Activated naive CD4-positive, alpha-beta T cell treated with anti-CD3 and anti-CD28 coated beads for 36 hours (primary cell): Measurements from ENCODE around the gene MOK. TPM values are rescaled to one million over a fixed set of nuclear protein-coding genes. Genes with fewer than 3 reads are reported as not detected.
"Not testable (repeated sequence)": the region's sequence is repeated elsewhere in the genome, so short reads cannot be mapped to it uniquely, and the experiment has no call there.

ENCODE experiments used
- CTCF ChIA-PET: fragments of 350-600 bp; sonication (Branson Sonifier 250); formaldehyde crosslinking; loops from one replicate; lab custom pipeline; 2021; ENCODE audit warnings: antibody characterized with exemption; lab: Charles Lee
- DNase-seq: peaks from one replicate; pipeline ENCODE4 v3.0.0-alpha.2; 2020
- H3K27ac Mint-ChIP-seq: one replicate; pipeline ENCODE4 v1.8.0; 2021; ENCODE audit warnings: mild to moderate bottlenecking, mixed read lengths
- H3K27me3 Mint-ChIP-seq: one replicate; pipeline ENCODE4 v1.8.0; 2021; ENCODE audit warnings: low read depth, mixed read lengths
- H3K36me3 Mint-ChIP-seq: one replicate; pipeline ENCODE4 v1.8.0; 2021; ENCODE audit warnings: low read depth, mixed read lengths
- H3K4me1 Mint-ChIP-seq: one replicate; pipeline ENCODE4 v1.8.0; 2021; ENCODE audit warnings: low read depth, mixed read lengths
- H3K4me3 Mint-ChIP-seq: one replicate; pipeline ENCODE4 v1.8.0; 2021; ENCODE audit warnings: mild to moderate bottlenecking, moderate library complexity, mixed read lengths
- H3K9me3 Mint-ChIP-seq: one replicate; pipeline ENCODE4 v1.8.0; 2021; ENCODE audit warnings: mixed read lengths
- intact Hi-C: fragments of 100-400 bp; cut with micrococcal nuclease; formaldehyde crosslinking; loops from one replicate; pipeline ENCODE4 v1.15.1; 2023
- total RNA-seq, 2 experiments: library from RNA; stranded (reverse); gene quantifications; one replicate each; pipeline ENCODE4 v1.2.3, GENCODE V29; 2021

The MOK gene, protein sequence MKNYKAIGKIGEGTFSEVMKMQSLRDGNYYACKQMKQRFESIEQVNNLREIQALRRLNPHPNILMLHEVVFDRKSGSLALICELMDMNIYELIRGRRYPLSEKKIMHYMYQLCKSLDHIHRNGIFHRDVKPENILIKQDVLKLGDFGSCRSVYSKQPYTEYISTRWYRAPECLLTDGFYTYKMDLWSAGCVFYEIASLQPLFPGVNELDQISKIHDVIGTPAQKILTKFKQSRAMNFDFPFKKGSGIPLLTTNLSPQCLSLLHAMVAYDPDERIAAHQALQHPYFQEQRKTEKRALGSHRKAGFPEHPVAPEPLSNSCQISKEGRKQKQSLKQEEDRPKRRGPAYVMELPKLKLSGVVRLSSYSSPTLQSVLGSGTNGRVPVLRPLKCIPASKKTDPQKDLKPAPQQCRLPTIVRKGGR
- total RNA-seq = 1 to 10 TPM; 1.6 TPM

DNA sequence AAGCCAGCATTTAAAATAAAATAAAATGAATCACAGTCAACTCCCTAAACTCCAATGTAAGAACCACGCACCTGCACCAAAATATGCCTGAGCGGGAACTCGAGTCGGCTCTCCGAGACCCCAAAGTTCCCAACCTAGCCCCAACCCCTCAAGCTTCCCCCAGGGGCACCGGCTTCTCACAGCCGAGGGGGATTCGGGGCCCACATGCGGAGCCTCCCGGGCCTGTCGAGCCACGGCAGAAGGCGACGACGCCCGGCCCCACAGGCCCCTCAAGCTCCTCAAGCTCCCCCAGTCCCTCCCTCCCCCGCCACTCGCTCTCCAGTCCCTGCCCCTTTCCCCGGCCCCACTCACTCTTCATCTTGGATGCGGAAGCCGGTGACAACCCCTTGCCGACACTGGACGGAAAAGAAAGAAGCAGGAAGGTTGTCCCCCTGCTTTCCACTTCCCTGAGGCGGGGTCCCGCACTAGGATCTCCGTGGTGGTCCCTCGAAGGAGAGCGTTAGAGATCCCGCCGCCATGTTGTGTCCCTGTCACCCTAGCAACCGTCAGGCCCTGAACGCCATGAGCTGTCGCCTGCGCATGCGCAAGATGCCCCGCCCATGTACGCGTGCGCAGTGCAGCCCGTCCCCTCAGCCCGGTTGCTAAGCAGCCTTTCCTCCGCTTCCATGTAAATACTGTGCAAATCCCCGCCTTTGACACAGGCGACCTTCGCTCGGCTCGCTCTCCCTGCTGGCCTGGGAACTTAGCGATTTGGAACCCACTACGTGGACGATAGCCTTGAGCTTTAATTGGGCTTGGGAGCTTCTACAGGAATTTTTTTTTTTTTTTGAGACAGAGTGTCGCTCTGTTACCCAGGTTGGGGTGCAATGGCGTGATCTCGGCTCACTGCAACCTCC lies at the start of gene MOK:
Gene MOK (minus strand): TSS at position 554 of the 896 bp plus-strand sequence. CDS start 196 bp downstream, at position 358.
- no peaks in the 10 kb centered on the region for H3K9me3 Mint-ChIP-seq
- H3K27ac Mint-ChIP-seq = peak within 1 kb of the TSS; percentile 82
- H3K36me3 Mint-ChIP-seq = no peaks in the 10 kb centered on the region
- H3K27me3 Mint-ChIP-seq = peaks cover 1% of the 10 kb centered on the region
- CTCF ChIA-PET = interaction anchor here (0.7 to 2.2 kb wide), 2 partner anchors 13 to 176 kb away, joined by 3 to 10 read pairs; no protein-coding TSS in a partner anchor
- intact Hi-C loops = loop anchor here (1.0 kb wide), 2 partner anchors 9 to 218 kb away; partner anchors contain the start of gene HSP90AA1
- peaks cover 9% of the 10 kb centered on the region for H3K4me1 Mint-ChIP-seq
- peak within 1 kb of the TSS; percentile 94 for H3K4me3 Mint-ChIP-seq
- peak; percentile 96 for DNase-seq

DNA sequence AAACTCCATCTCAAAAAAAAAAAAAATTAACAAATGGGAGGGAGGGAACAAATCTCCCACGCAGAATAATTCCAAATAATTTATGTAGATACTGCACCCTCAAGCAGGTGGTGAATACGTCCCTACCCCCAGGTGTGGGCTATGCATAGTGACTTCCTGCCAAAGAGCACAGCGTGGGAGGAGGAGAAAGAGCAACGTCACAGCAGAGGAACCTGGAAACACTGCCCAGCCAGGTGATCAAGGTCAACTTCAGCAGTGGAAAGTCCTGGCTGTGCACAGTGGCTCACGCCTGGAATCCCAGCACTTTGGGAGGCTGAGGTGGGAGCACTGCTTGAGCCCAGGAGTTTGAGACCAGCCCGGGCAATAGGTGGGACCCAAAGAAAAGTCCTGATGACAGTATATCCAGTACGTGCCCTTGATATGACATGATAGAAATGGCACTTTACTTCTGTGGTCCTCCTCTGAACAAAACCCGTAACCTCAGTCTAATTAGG lies 48.2 kb upstream of the MOK start:
- H3K36me3 Mint-ChIP-seq = peaks cover 33% of the 10 kb centered on the region
- no peaks in the 10 kb centered on the region for H3K27me3 Mint-ChIP-seq
- no peak for DNase-seq
- H3K27ac Mint-ChIP-seq = no peak overlapping the region
- CTCF ChIA-PET = no interaction called here
- no peaks in the 10 kb centered on the region for H3K9me3 Mint-ChIP-seq
- no peak overlapping the region for H3K4me3 Mint-ChIP-seq
- H3K4me1 Mint-ChIP-seq = peaks cover 4% of the 10 kb centered on the region
- intact Hi-C loops = no loop called here

DNA sequence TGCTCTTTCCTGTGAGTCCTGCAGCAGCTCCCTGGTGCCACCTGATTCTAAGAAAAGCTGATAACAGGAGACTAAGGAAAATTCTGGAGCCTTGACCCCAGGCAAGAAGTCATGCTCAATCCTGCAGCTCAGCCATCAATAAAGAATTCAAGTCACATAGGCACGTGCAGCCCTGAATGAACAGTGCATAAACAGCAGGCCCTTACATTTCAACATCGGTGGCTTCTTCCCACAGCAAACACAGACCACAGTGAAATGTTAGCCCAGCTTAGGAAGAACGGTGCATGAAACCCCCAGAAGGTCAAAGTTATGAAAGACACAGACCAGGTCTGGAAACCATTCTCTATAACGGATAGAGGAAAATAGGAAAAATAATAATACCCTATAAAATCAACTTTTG lies 47.2 kb upstream of the MOK start:
- H3K27ac Mint-ChIP-seq = no peak overlapping the region
- intact Hi-C loops = no loop called here
- CTCF ChIA-PET = interaction anchor here (1.1 kb wide), 1 partner anchor 322 kb away, joined by 4 read pairs; no protein-coding TSS in a partner anchor
- H3K27me3 Mint-ChIP-seq = no peaks in the 10 kb centered on the region
- peaks cover 36% of the 10 kb centered on the region for H3K36me3 Mint-ChIP-seq
- H3K9me3 Mint-ChIP-seq = no peaks in the 10 kb centered on the region
- no peak overlapping the region for H3K4me3 Mint-ChIP-seq
- no peak for DNase-seq
- H3K4me1 Mint-ChIP-seq = peaks cover 2% of the 10 kb centered on the region

DNA sequence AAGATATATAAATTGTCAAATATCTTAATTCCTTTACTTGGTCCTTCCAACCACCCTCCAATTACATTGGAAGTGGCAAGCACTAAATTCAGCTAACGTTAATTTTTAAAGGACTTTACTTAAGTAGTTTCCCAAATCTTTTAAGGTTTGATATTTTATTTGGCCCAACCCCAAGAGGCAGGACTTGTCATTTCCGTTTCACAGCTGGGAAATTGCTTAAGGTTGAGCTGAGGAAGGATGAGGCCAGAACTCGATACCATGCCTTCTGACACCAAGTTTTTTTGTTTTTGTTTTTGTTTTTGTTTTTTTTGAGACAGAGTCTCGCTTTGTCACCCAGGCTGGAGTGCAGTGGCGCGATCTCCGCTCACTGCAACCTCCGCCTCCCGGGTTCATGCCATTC lies 46.6 kb upstream of the MOK start:
- H3K9me3 Mint-ChIP-seq, intact Hi-C loops, H3K27ac Mint-ChIP-seq, H3K4me1 Mint-ChIP-seq, H3K27me3 Mint-ChIP-seq, DNase-seq, H3K4me3 Mint-ChIP-seq: not testable (repeated sequence)
- H3K36me3 Mint-ChIP-seq = peaks cover 35% of the 10 kb centered on the region
- CTCF ChIA-PET = interaction anchor here (1.1 kb wide), 1 partner anchor 321 kb away, joined by 4 read pairs; no protein-coding TSS in a partner anchor

DNA sequence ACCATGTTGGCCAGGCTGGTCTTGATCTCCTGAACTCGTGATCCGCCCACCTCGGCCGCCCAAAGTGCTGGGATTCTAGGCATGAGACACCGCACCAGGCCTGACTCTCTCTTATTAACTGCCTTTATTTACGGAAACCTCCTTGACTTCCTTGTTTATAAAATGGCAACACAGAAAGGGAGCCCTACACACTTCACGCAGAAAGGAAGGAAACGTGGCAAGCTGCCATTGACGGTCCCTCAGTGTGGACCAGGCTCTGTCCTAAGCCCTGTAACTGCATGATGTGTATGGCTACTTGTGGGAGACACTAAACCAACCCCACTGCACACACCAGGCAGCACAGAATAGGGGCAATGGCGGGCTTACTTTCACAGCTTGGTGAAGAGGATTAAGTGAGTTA lies 46.1 kb upstream of the MOK start:
- Mint-ChIP-seq H3K4me3 (no peak overlapping the region), H3K9me3 (no peaks in the 10 kb centered on the region), H3K27me3 (no peaks in the 10 kb centered on the region), H3K36me3 (peaks cover 35% of the 10 kb centered on the region), H3K27ac (no peak overlapping the region), H3K4me1 (peaks cover 2% of the 10 kb centered on the region)
- DNase-seq = no peak
- intact Hi-C loops = no loop called here
- CTCF ChIA-PET = no interaction called here

DNA sequence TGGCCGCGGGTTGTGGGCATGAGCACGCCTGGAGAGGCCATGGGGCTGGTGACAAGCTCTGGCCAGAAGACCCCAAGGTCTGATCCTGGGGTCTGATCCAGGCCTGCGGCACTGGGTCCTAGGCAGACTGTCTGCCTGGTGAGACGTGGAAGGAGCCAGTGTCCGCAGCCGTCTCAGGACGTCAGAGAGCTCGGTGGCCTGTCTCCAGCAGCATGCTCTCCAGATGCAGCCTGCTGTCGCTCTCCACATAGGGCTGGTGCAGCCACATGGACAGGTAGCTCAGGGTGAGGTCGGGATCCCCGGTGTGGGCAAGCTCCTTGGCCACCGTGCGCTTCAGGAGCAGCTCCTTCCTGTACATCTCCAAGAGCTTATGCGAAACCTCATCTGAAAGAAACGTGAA lies 43.4 kb upstream of the MOK start:
- Mint-ChIP-seq H3K27me3 (no peaks in the 10 kb centered on the region), H3K4me3 (no peak overlapping the region), H3K9me3 (no peaks in the 10 kb centered on the region), H3K27ac (no peak overlapping the region), H3K4me1 (peaks cover under 1% of the 10 kb centered on the region), H3K36me3 (peaks cover 24% of the 10 kb centered on the region)
- CTCF ChIA-PET = interaction anchor here (1.1 to 1.2 kb wide), 2 partner anchors 12 to 15 kb away, joined by 3 to 4 read pairs; no protein-coding TSS in a partner anchor
- DNase-seq = no peak
- intact Hi-C loops = no loop called here

DNA sequence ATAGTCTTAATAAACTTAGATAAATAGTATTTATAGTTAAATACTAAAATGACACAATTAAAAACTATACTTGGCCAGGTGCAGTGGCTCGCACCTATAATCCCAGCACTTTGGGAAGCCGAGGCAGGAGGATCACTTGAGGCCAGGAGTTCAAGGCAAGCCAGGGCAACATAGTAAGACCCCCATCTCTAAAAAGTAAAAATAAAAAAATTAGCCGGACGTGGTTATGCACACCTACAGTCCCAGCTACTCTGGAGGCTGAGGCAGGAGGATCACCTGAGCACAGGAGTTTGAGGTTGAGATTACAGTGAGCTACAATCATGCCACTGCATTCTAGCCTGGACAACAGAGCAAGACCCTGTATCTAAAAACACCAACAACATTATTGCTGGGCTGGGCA lies 41.7 kb upstream of the MOK start:
- Mint-ChIP-seq H3K4me3 (no peak overlapping the region), H3K9me3 (no peaks in the 10 kb centered on the region), H3K27ac (no peak overlapping the region), H3K4me1 (no peaks in the 10 kb centered on the region), H3K27me3 (no peaks in the 10 kb centered on the region), H3K36me3 (peaks cover 23% of the 10 kb centered on the region)
- intact Hi-C loops = no loop called here
- CTCF ChIA-PET = no interaction called here
- no peak for DNase-seq

DNA sequence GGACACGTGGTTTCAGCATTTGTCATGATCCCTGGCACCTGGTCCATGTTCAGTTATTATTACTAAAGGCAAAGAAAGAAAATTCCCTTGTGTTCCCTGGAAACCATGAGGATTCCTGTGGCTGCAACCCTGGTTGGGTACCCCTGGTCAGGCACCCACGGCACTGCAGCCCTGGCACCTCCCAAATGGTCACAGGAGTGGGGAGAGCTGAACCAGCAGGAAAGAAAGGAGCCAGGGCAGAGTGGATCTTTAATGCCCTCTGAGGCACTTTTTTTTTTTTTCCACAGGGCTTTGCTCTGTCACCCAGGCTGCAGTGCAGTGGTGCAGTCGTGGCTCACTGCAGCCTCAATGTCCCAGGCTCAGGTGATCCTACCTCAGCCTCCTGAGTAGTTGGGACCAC lies 40.3 kb upstream of the MOK start:
- H3K4me1 Mint-ChIP-seq = no peaks in the 10 kb centered on the region
- CTCF ChIA-PET = no interaction called here
- H3K27me3 Mint-ChIP-seq = no peaks in the 10 kb centered on the region
- no peaks in the 10 kb centered on the region for H3K9me3 Mint-ChIP-seq
- DNase-seq = no peak
- intact Hi-C loops = no loop called here
- no peak overlapping the region for H3K4me3 Mint-ChIP-seq
- H3K27ac Mint-ChIP-seq = no peak overlapping the region
- H3K36me3 Mint-ChIP-seq = peaks cover 23% of the 10 kb centered on the region

DNA sequence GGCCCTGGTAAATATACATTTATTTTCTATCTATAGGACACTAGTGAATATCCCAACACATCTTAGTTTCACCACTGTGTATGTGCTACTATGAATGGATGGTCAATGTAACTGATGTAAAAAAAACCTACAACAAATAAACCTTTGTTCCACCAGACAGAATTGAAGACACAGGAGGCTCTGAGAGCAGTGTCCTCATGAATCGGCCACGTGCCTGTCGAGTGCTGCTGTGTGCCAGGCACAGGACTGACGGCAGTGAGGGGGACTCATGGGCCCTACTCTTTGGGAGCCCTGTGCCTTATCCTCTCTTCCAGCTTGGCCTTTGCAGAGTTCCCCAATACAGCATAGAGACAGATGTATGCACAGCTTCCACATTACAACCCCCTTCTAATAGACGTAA lies 39.5 kb upstream of the MOK start:
- no peak for DNase-seq
- H3K27ac Mint-ChIP-seq = no peak overlapping the region
- no peak overlapping the region for H3K4me3 Mint-ChIP-seq
- H3K4me1 Mint-ChIP-seq = no peaks in the 10 kb centered on the region
- H3K9me3 Mint-ChIP-seq = no peaks in the 10 kb centered on the region
- H3K27me3 Mint-ChIP-seq = no peaks in the 10 kb centered on the region
- peaks cover 18% of the 10 kb centered on the region for H3K36me3 Mint-ChIP-seq
- CTCF ChIA-PET = no interaction called here
- intact Hi-C loops = no loop called here

DNA sequence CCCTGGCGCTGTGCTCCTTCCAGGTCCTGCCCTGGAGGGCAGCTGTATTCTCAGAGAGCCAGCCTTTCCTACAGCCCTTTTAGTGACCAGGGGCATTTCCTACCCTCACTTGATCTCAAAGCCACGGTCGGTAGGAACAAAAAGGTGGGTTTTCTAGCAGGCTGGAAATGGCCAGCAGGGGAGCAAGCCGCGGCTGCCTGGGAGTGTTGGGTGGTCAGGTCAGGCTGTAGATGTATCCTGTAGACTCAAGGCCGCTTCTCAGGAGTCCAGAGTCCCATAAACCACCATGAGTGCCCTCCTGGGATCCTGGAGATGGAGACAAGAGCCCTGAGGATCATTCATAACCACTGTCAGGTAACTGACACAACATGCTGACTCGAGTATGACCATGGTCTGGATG lies 39.1 kb upstream of the MOK start:
- Mint-ChIP-seq H3K27me3 (no peaks in the 10 kb centered on the region), H3K9me3 (no peaks in the 10 kb centered on the region), H3K27ac (no peak overlapping the region), H3K4me1 (no peaks in the 10 kb centered on the region), H3K4me3 (no peak overlapping the region), H3K36me3 (peaks cover 18% of the 10 kb centered on the region)
- intact Hi-C loops = no loop called here
- CTCF ChIA-PET = no interaction called here
- DNase-seq = no peak

DNA sequence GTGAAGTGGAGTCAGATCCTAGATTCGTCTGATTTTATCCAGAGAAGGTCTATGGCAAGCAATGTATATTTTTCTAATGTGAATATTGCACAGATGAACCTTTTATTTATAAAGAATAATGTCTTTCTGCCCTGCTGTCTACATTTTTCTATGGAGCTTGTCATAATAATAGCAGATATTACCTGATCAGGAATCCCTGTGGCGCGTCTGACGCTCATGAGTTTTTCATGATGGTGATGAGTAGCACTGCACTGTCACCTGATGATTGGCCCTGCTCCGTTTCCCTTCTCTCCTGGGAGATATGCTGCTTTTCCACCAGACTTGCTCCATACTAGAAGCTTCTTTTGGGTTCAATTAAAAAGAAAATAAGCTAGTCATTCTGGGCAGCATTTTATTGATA lies 37.3 kb upstream of the MOK start:
- no peak overlapping the region for H3K4me3 Mint-ChIP-seq
- no peaks in the 10 kb centered on the region for H3K4me1 Mint-ChIP-seq
- no peaks in the 10 kb centered on the region for H3K9me3 Mint-ChIP-seq
- peaks cover 16% of the 10 kb centered on the region for H3K36me3 Mint-ChIP-seq
- DNase-seq = no peak
- H3K27me3 Mint-ChIP-seq = no peaks in the 10 kb centered on the region
- intact Hi-C loops = no loop called here
- no peak overlapping the region for H3K27ac Mint-ChIP-seq
- CTCF ChIA-PET = no interaction called here

DNA sequence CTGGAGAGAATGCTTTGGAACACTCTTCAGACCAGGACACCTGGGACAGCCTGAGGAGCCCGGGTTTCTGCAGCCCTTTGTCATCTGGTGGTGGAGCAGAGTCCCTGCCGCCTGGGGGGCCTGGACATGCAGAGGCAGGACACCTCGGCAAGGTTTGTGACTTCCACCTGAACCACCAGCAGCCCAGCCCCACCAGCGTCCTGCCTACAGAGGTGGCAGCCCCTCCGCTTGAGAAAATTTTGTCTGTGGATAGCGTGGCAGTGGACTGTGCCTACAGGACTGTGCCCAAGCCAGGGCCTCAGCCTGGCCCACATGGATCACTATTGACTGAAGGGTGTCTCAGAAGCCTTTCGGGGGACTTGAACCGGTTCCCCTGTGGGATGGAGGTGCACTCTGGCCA lies 36.6 kb upstream of the MOK start:
- H3K27ac Mint-ChIP-seq = no peak overlapping the region
- no peak for DNase-seq
- CTCF ChIA-PET = no interaction called here
- no peaks in the 10 kb centered on the region for H3K4me1 Mint-ChIP-seq
- intact Hi-C loops = no loop called here
- H3K4me3 Mint-ChIP-seq = no peak overlapping the region
- H3K36me3 Mint-ChIP-seq = peaks cover 16% of the 10 kb centered on the region
- H3K9me3 Mint-ChIP-seq = no peaks in the 10 kb centered on the region
- H3K27me3 Mint-ChIP-seq = no peaks in the 10 kb centered on the region
